A673 (cell line): ENCODE measurements around the gene LTO1. TPM values are rescaled to one million over a fixed set of nuclear protein-coding genes. Genes with fewer than 3 reads are reported as not detected.

Experiments
- BruUV-seq: library from RNA; stranded (reverse); fragments of 400-500 nt; replicated peaks from 2 replicates; lab custom pipeline; 2021; lab: Mats Ljungman, UMichigan
- CTCF ChIA-PET: fragments of 300-600 bp; sonication (Branson Sonifier 250); formaldehyde crosslinking; loops from one replicate; lab custom pipeline; 2022; ENCODE audit warnings: antibody characterized with exemption; lab: Charles Lee
- POLR2A ChIA-PET: fragments of 300-600 bp; sonication (Branson Sonifier 250); formaldehyde crosslinking; loops from one replicate; lab custom pipeline; 2022; ENCODE audit warnings: antibody characterized with exemption; ENCODE audit not compliant: low non-redundant PET; lab: Charles Lee
- DNase-seq: peaks from one replicate; pipeline ENCODE4 v3.0.0-alpha.2; 2015; ENCODE audit warnings: low spot score
- H3K27ac ChIP-seq: fragments of 200-600 bp; sonication (generic); 2 replicates; pipeline ENCODE4 v1.5.1; 2016; ENCODE audit warnings: mixed run types, low read depth, mild to moderate bottlenecking, mixed read lengths, antibody characterized with exemption, low read length; ENCODE audit not compliant: poor library complexity, severe bottlenecking
- H3K27me3 ChIP-seq: fragments of 200-600 bp; sonication (generic); replicated peaks from 2 replicates; pipeline ENCODE4 v1.6.1; 2017; ENCODE audit warnings: mixed run types, low read depth, mild to moderate bottlenecking, mixed read lengths, antibody characterized with exemption, low read length; ENCODE audit not compliant: insufficient read depth, poor library complexity
- H3K36me3 ChIP-seq: fragments of 200-600 bp; sonication (generic); 2 replicates; pipeline ENCODE4 v1.6.1; 2016; ENCODE audit warnings: mixed run types, mild to moderate bottlenecking, mixed read lengths, antibody characterized with exemption, low read length; ENCODE audit not compliant: insufficient read depth, poor library complexity, severe bottlenecking
- H3K4me1 ChIP-seq: fragments of 200-600 bp; sonication (generic); 2 replicates; pipeline ENCODE4 v1.6.1; 2017; ENCODE audit warnings: mixed run types, mild to moderate bottlenecking, mixed read lengths, antibody characterized with exemption, low read length; ENCODE audit not compliant: insufficient read depth, poor library complexity, severe bottlenecking
- H3K4me3 ChIP-seq: fragments of 200-600 bp; sonication (generic); 2 replicates; pipeline ENCODE4 v1.5.1; 2016; ENCODE audit warnings: low read depth, mixed run types, mild to moderate bottlenecking, mixed read lengths, low read length; ENCODE audit not compliant: poor library complexity, severe bottlenecking
- H3K9me3 ChIP-seq: fragments of 200-600 bp; sonication (generic); 2 replicates; pipeline ENCODE4 v1.6.1; 2016; ENCODE audit warnings: mixed run types, low read depth, mild to moderate bottlenecking, mixed read lengths, antibody characterized with exemption, low read length; ENCODE audit not compliant: poor library complexity, severe bottlenecking
- EZH2 ChIP-seq: fragments of 200-600 bp; sonication (generic); IDR thresholded peaks from 2 replicates; pipeline ENCODE4 v1.6.1; 2017; ENCODE audit warnings: borderline replicate concordance, low read depth, mild to moderate bottlenecking, mixed read lengths, antibody characterized with exemption, low read length; ENCODE audit not compliant: poor library complexity, severe bottlenecking
- intact Hi-C: fragments of 100-400 bp; cut with micrococcal nuclease; formaldehyde crosslinking; loops from one replicate; pipeline ENCODE4 v1.10.0; 2022; ENCODE audit not compliant: unreplicated experiment
- total RNA-seq: library from RNA; stranded (reverse); gene quantifications from 2 replicates; pipeline ENCODE4 v1.2.3, GENCODE V29; 2021
- TF ChIP-seq, protein P1 (sequence below): fragments of 300-800, 200-600 bp; sonication (generic); conservative IDR thresholded peaks from 2 replicates; pipeline ENCODE4 v1.5.1; 2017; ENCODE audit warnings: low read depth, mild to moderate bottlenecking, antibody characterized with exemption, low read length, moderate library complexity, mixed read lengths

Gene LTO1
- total RNA-seq, 1 experiment from 2014 or later: 56.0 TPM

- Histone ChIP-seq H3K27me3 (no peaks in the 10 kb centered on the region), H3K4me3 (peak overlapping the region; percentile 86), H3K36me3 (peaks cover 96% of the 10 kb centered on the region), H3K27ac (peak overlapping the region; percentile 99), H3K4me1 (peaks cover 94% of the 10 kb centered on the region), H3K9me3 (no peaks in the 10 kb centered on the region)
- CTCF ChIA-PET: no interaction called here
- POLR2A ChIA-PET: interaction anchor here (0.7 to 1.0 kb wide), 2 partner anchors 11 to 545 kb away, joined by 3 to 6 read pairs; no protein-coding TSS in a partner anchor
- TF ChIP-seq, protein P1, sequence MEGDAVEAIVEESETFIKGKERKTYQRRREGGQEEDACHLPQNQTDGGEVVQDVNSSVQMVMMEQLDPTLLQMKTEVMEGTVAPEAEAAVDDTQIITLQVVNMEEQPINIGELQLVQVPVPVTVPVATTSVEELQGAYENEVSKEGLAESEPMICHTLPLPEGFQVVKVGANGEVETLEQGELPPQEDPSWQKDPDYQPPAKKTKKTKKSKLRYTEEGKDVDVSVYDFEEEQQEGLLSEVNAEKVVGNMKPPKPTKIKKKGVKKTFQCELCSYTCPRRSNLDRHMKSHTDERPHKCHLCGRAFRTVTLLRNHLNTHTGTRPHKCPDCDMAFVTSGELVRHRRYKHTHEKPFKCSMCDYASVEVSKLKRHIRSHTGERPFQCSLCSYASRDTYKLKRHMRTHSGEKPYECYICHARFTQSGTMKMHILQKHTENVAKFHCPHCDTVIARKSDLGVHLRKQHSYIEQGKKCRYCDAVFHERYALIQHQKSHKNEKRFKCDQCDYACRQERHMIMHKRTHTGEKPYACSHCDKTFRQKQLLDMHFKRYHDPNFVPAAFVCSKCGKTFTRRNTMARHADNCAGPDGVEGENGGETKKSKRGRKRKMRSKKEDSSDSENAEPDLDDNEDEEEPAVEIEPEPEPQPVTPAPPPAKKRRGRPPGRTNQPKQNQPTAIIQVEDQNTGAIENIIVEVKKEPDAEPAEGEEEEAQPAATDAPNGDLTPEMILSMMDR: no peak
- TF ChIP-seq EZH2: no peak
- DNase-seq: peak; percentile 94
- BruUV-seq: no TSS peak
- intact Hi-C loops: no loop called here
Measured at GRCh38 chr11:69650081-69650831, 24.9 kb downstream of the LTO1 start.

GRCh38 chr11:69649576-69649900 lies 25.6 kb downstream of the LTO1 start:
- BruUV-seq: no TSS peak
- POLR2A ChIA-PET: interaction anchor here (1.0 kb wide), 1 partner anchor 11 kb away, joined by 3 read pairs; no protein-coding TSS in a partner anchor
- intact Hi-C loops: no loop called here
- Histone ChIP-seq H3K36me3 (peaks cover 100% of the 10 kb centered on the region), H3K9me3 (no peaks in the 10 kb centered on the region), H3K4me3 (peak overlapping the region; percentile 86), H3K27me3 (no peaks in the 10 kb centered on the region), H3K27ac (peak overlapping the region; percentile 99), H3K4me1 (peaks cover 94% of the 10 kb centered on the region)
- TF ChIP-seq, protein P1: no peak
- no peak for TF ChIP-seq EZH2
- DNase-seq: peak; percentile 63
- CTCF ChIA-PET: no interaction called here

DNA sequence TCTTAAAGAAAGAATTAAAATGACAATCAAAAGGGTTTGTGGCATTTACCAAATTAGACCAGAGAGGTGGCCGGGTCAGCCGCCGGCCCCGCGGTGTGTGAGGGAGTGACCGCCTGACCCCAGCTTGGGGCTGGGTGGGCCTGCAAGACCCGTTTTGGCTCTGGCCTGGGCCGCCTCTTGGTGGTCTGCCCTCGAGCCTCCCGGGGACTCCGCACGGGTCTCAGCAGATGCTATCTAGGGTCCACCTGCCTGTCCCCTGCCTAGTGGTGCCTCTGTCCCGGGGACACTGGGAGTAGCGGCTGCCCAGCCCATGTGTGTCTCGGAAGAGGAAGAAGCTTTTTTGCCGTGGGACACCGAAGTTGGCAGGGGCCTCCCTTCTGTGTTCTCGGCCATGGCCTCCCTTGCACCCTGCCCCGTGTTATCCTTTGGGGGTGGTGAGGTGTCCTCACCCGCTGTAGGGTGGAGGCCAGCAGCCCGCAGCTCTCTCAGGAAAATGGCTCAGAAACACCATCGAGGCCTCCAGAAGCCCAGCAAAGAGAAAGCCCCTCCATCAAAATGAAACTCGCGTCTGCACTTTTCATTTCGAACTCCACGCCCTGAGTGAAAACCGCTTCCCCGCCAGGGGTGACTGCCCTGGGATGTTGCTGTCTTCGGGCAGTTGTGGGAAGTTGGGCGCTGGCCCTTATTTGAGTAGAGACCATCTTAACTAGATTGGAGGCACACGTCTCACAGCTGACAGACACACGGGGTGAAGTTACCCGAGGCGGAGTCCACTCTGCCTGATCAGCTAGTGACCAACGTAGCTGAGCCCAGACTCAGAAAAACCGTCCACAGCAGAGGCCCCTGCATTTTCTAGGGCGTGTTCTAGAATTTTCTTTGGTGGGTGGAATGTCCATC lies 26.2 kb downstream of the LTO1 start:
- Histone ChIP-seq H3K36me3 (peaks cover 100% of the 10 kb centered on the region), H3K4me1 (peaks cover 88% of the 10 kb centered on the region), H3K27me3 (no peaks in the 10 kb centered on the region), H3K4me3 (peak overlapping the region; percentile 86), H3K27ac (peak overlapping the region; percentile 99), H3K9me3 (no peaks in the 10 kb centered on the region)
- ChIA-PET CTCF (no interaction called here), POLR2A (interaction anchor here (0.5 to 1.0 kb wide), 2 partner anchors 10 to 581 kb away, joined by 3 to 4 read pairs; no protein-coding TSS in a partner anchor)
- TF ChIP-seq EZH2: no peak
- TF ChIP-seq, protein P1: no peak
- DNase-seq: peak; percentile 70
- BruUV-seq: no TSS peak
- intact Hi-C loops: no loop called here
